ENCODE results near the gene SPATA2L.
A peak's percentile ranks its signal among the peaks of the same experiment; 100 is the strongest.

Gene SPATA2L

GRCh38 chr16:89729863-89730593 is 28.5 kb upstream of the SPATA2L start:
- no peak for DNase-seq (ENCODE audit: low read depth in 2 of 2)
- TF ChIP-seq, protein P1, sequence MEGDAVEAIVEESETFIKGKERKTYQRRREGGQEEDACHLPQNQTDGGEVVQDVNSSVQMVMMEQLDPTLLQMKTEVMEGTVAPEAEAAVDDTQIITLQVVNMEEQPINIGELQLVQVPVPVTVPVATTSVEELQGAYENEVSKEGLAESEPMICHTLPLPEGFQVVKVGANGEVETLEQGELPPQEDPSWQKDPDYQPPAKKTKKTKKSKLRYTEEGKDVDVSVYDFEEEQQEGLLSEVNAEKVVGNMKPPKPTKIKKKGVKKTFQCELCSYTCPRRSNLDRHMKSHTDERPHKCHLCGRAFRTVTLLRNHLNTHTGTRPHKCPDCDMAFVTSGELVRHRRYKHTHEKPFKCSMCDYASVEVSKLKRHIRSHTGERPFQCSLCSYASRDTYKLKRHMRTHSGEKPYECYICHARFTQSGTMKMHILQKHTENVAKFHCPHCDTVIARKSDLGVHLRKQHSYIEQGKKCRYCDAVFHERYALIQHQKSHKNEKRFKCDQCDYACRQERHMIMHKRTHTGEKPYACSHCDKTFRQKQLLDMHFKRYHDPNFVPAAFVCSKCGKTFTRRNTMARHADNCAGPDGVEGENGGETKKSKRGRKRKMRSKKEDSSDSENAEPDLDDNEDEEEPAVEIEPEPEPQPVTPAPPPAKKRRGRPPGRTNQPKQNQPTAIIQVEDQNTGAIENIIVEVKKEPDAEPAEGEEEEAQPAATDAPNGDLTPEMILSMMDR (IDR thresholded peaks at IDR 0.05; ENCODE audit: low read depth, low read length), result no peak
- no peak overlapping the region for H3K4me3 ChIP-seq (replicated peaks in 1 of 2; ENCODE audit: low read depth in 2 of 2, low read length in 2 of 2)

DNA sequence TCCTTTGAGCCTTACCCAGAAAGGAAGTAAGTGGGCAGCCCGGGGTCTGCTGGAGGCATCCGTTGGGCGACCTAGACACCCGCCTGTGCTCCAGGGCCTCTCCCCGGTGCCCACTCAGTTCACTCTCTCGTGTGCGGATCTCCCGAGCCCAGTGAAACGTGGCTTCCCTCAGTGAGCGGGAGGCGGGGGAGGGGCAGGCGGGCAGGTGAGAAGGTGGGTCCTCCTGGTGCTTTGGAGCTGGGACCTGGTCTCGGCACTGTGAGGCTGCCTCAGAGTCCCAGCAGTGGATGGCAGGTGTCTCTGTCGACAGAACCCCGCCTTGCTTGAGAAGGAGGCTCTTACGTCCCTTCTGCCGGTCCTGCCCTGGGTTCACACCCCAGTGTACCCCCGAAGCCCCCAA is 27.8 kb upstream of the SPATA2L start:
- H3K4me3 ChIP-seq (replicated peaks in 1 of 2; ENCODE audit: low read depth in 2 of 2, low read length in 2 of 2), result no peak overlapping the region
- no peak for DNase-seq (ENCODE audit: low read depth in 2 of 2)
- TF ChIP-seq, protein P1 (IDR thresholded peaks at IDR 0.05; ENCODE audit: low read depth, low read length), result no peak

GRCh38 chr16:89727406-89728120 is 26.1 kb upstream of the SPATA2L start:
- no peak overlapping the region for H3K4me3 ChIP-seq (replicated peaks in 1 of 2; ENCODE audit: low read depth in 2 of 2, low read length in 2 of 2)
- TF ChIP-seq, protein P1 (IDR thresholded peaks at IDR 0.05; ENCODE audit: low read depth, low read length), result no peak
- no peak for DNase-seq (ENCODE audit: low read depth in 2 of 2)

- H3K4me3 ChIP-seq (replicated peaks in 1 of 2; ENCODE audit: low read depth in 2 of 2, low read length in 2 of 2), result peak overlapping the region in 1 of 2 donors; percentile 76
- peak in 1 of 2 donors; percentile 47 for DNase-seq (ENCODE audit: low read depth in 2 of 2)
- TF ChIP-seq, protein P1 (IDR thresholded peaks at IDR 0.05; ENCODE audit: low read depth, low read length), result no peak
Measured at GRCh38 chr16:89723279-89724250, 22.1 kb upstream of the SPATA2L start.

DNA sequence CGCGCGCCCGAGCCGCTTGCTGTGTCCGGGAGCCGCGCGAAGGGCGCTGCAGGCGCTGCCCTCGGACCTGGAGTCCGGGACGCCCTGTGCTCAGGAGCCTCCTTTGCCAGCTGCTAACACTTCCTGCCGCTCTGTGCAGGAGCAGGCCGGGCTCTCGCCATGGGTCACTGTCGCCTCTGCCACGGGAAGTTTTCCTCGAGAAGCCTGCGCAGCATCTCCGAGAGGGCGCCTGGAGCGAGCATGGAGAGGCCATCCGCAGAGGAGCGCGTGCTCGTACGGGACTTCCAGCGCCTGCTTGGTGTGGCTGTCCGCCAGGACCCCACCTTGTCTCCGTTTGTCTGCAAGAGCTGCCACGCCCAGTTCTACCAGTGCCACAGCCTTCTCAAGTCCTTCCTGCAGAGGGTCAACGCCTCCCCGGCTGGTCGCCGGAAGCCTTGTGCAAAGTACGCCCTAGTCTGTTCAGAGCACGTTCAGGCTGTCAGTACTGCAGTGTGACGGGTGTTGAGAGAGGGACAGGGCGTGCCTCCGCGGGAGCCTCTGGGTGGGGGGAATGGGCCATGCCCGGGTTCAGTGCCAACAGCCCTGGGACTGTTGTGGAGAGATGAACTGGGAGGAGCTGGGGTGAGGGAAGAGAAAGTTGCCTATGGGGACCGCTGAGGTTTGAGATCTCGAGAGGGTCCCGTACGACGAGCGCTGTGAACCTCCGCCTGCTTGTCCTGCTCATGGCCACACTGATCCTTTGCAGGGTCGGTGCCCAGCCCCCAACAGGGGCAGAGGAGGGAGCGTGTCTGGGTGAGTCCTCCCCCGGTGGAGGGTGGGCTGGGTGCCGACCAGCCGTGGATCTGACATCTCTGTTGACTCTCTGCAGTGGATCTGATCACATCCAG is 21.1 kb upstream of the SPATA2L start:
- TF ChIP-seq, protein P1 (IDR thresholded peaks at IDR 0.05; ENCODE audit: low read depth, low read length), result no peak
- peak overlapping the region; percentile 73 to 76 for H3K4me3 ChIP-seq (replicated peaks in 1 of 2; ENCODE audit: low read depth in 2 of 2, low read length in 2 of 2)
- DNase-seq (ENCODE audit: low read depth in 2 of 2), result peak; percentile 64 to 70

All from cardiac fibroblast (primary cell).